ENCODE measurements around the gene DOCK9.

DNA sequence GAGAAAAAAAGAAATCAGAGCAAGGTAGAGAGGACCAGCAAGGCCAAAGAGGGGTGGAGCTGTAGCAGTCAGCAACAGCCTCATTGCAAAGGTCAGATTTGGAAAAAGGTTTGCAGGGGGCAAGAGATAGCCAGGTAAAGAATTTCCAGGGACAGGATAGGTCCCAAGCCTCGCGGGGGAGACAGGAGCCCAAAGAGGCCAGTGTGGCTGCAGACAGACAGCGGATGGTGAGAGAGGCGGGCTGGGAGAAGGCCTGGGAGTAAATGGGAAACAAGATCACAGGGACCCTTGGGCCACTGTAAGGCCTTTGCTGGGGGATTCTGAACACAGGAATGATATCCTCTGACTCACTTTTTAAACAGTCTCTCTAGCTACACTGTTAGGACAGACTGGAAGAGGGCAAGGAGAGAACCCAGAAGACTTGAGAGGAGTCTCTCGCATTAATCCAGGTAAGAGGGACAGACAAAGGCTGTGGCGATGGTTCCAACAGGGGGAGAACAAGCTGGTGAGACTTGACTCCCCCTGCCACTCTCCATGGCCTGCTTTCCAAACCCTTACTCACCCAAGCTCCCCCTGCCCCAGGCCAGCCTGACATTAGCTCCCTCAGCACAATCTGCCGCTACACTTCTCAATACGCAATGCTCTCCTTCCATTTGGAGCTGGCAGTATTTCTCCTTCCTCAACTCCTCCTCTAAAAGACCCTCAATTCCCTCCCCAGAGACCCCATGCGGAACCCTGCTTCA is 31.8 kb downstream of the DOCK9 start:
- TF ChIP-seq, protein P1, sequence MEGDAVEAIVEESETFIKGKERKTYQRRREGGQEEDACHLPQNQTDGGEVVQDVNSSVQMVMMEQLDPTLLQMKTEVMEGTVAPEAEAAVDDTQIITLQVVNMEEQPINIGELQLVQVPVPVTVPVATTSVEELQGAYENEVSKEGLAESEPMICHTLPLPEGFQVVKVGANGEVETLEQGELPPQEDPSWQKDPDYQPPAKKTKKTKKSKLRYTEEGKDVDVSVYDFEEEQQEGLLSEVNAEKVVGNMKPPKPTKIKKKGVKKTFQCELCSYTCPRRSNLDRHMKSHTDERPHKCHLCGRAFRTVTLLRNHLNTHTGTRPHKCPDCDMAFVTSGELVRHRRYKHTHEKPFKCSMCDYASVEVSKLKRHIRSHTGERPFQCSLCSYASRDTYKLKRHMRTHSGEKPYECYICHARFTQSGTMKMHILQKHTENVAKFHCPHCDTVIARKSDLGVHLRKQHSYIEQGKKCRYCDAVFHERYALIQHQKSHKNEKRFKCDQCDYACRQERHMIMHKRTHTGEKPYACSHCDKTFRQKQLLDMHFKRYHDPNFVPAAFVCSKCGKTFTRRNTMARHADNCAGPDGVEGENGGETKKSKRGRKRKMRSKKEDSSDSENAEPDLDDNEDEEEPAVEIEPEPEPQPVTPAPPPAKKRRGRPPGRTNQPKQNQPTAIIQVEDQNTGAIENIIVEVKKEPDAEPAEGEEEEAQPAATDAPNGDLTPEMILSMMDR (IDR thresholded peaks at IDR 0.05; ENCODE audit: extremely low read depth in 1 of 2, insufficient read depth in 1 of 2, low read depth in 1 of 2, low read length in 2 of 2), result no peak
- no peak for TF ChIP-seq MYC (IDR thresholded peaks at IDR 0.05; ENCODE audit: low read depth, low read length)
- TF ChIP-seq POLR2A (IDR thresholded peaks at IDR 0.05; ENCODE audit: low read depth, low read length), result no peak
- TF ChIP-seq EZH2 (IDR thresholded peaks at IDR 0.05; ENCODE audit: borderline replicate concordance, low read depth, low read length, severe bottlenecking), result no peak

Data from endothelial cell of umbilical vein (primary cell).